NOMO-1 treated with DMSO at 0.1 percent for 48 hours (cell line): ENCODE results near the gene PROSER3.

ENCODE experiments used
- DNase-seq: peaks from one replicate; lab custom pipeline; 2025; ENCODE audit not compliant: unreplicated experiment; lab: John Stamatoyannopoulos, UW

PROSER3 gene

GRCh38 chr19:35775298-35776101, 17.5 kb downstream of the PROSER3 start, which contains the start of gene ARHGAP33:
Gene ARHGAP33, plus strand, starts transcription at chr19:35775564. Its CDS starts 95 bp downstream, at chr19:35775659.
- DNase-seq: peak; percentile 98

- DNase-seq: no peak
Measured at GRCh38 chr19:35776102-35776788, 18.3 kb downstream of the PROSER3 start.

GRCh38 chr19:35777086-35777841, 19.3 kb downstream of the PROSER3 start:
- DNase-seq: no peak

GRCh38 chr19:35777961-35778360, 20.0 kb downstream of the PROSER3 start:
- no peak for DNase-seq

DNA sequence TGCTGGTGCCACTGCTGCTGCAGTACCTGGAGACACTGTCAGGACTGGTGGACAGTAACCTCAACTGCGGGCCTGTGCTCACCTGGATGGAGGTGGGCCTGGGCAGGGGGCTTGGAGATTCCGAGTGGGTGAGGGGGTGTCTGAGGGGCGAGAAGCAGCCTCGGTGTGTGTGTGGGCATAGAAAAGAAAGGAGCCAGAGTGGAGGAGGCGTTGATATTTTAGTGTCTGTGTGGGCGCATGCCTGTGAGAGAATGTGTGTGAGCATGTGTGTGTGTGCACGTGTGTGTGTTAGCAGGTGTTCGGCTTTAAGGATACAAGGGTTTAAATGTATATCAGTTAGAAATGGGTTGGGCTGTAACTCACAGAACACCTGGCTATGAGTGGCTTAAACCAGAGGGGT, 21.1 kb downstream of the PROSER3 start:
- DNase-seq: no peak

DNA sequence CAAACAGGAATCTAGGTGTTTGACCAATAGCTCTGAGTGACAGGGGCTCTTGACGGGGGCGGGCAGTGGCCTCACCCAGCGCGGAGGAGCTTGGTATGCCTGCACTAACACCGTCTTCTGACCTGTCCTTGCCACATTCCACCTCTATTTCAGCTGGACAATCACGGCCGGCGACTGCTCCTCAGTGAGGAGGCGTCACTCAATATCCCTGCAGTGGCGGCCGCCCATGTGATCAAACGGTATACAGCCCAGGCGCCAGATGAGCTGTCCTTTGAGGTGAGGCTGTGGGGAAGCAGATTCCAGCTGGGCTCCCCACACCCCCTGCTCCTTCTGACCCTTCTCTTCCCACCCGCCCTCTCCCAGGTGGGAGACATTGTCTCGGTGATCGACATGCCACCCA, 22.1 kb downstream of the PROSER3 start:
- no peak for DNase-seq

DNA sequence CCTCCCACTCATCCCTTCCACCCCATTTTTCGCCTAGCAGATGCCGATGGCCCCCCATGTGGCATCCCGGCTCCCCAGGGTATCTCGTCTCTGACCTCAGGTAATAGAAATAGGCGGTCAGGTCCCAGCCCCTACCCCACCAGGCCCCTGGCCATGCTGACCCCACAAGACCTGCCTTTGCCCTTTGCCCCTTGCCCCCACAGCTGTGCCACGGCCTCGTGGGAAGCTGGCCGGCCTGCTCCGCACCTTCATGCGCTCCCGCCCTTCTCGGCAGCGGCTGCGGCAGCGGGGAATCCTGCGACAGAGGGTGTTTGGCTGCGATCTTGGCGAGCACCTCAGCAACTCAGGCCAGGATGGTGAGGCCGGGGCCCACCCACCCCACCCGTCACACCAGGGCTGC, 22.7 kb downstream of the PROSER3 start:
- no peak for DNase-seq

- no peak for DNase-seq
Measured at GRCh38 chr19:35781650-35782049, 23.7 kb downstream of the PROSER3 start.

GRCh38 chr19:35782589-35782988, 24.6 kb downstream of the PROSER3 start:
- no peak for DNase-seq

DNA sequence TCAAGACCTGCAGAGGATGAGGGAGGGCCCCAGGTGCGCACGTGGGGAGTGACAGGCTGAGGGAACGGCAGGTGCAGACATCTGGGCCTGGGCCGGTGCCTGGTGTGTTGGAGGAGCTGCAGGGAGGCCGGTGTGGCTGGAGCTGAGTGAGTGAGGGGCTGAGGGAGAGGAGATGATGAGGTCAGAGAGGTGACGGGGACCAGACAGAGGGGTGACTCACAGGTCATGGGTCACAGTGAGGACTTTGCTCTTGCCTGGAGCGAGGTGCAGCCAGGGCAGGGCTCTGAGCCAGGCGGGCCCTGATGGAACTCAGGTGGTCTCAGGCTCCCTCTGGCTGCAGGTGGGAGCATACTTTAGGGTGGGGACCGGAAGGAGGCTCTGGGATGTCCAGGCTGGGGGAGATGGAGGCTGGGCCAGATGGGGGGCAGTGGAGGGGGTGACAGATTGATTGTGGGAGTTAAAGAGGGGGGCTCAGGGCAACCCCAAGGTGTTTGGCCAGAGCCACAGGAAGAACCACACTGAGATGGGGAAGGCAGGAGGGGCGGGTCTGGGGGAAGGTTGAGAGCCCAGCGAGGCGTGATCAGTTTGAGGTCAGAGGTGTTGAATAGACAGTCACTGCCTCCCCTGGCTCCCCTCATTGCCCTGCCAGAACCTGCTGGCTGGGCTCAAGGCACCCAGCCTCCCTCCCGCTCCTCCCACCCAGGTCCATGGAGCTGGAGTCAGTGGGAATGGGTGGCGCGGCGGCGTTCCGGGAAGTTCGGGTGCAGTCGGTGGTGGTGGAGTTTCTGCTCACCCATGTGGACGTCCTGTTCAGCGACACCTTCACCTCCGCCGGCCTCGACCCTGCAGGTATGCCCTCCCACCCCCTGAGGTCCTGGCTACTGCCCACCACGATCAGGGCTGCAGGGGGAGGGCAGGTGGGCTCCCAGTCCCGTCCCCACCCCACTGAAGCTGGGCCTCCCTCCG, 25.8 kb downstream of the PROSER3 start:
- no peak for DNase-seq

GRCh38 chr19:35784503-35785338, 26.7 kb downstream of the PROSER3 start:
- no peak for DNase-seq

GRCh38 chr19:35785339-35785627, 27.3 kb downstream of the PROSER3 start:
- DNase-seq: no peak

DNA sequence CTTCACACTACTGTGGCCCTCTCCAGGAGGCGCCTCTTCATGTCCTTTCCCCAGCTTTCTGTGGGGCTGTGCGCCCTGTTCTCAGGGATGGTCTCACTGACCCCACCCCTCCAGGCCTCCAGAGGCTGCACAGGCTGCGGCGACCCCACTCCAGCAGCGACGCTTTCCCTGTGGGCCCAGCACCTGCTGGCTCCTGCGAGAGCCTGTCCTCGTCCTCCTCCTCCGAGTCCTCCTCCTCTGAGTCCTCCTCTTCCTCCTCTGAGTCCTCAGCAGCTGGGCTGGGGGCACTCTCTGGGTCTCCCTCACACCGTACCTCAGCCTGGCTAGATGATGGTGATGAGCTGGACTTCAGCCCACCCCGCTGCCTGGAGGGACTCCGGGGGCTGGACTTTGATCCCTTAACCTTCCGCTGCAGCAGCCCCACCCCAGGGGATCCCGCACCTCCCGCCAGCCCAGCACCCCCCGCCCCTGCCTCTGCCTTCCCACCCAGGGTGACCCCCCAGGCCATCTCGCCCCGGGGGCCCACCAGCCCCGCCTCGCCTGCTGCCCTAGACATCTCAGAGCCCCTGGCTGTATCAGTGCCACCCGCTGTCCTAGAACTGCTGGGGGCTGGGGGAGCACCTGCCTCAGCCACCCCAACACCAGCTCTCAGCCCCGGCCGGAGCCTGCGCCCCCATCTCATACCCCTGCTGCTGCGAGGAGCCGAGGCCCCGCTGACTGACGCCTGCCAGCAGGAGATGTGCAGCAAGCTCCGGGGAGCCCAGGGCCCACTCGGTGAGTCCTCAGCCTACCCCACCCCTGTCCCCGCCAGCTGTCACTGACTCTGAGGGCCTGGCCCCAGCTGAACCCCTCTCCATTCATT, 28.6 kb downstream of the PROSER3 start:
- no peak for DNase-seq

DNA sequence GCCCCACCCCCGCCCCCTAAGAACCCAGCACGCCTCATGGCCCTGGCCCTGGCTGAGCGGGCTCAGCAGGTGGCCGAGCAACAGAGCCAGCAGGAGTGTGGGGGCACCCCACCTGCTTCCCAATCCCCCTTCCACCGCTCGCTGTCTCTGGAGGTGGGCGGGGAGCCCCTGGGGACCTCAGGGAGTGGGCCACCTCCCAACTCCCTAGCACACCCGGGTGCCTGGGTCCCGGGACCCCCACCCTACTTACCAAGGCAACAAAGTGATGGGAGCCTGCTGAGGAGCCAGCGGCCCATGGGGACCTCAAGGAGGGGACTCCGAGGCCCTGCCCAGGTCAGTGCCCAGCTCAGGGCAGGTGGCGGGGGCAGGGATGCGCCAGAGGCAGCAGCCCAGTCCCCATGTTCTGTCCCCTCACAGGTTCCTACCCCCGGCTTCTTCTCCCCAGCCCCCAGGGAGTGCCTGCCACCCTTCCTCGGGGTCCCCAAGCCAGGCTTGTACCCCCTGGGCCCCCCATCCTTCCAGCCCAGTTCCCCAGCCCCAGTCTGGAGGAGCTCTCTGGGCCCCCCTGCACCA, 29.3 kb downstream of the PROSER3 start:
- DNase-seq: no peak

DNA sequence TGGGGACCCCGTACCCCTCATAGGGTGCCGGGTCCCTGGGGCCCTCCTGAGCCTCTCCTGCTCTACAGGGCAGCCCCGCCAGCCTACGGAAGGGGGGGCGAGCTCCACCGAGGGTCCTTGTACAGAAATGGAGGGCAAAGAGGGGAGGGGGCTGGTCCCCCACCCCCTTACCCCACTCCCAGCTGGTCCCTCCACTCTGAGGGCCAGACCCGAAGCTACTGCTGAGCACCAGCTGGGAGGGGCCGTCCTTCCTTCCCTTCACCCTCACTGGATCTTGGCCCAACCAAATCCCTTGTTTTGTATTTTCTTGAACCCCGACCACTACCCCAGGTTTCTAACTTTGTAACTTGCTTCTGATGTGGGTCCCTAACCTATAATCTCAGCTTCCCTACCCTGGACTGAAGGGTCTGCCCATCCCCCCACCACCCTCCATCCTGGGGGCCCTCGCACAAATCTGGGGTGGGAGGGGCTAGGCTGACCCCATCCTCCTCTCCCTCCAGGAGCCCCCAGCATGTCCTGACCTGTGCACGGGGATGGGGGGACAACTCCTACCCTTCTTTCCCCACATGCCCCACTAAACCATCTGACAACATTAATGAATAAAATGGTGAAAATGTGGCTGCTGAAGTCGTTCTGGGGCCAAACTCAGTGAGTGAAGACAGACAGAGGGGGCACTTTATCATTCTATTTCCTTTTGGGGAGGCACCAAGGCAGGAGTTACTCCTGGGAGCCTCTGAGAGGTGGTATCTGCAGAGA, 30.4 kb downstream of the PROSER3 start:
- DNase-seq: no peak

GRCh38 chr19:35789195-35789977, 31.4 kb downstream of the PROSER3 start:
- DNase-seq: no peak
